NCI-H1436 (cell line): ENCODE measurements around the gene PARD3B.

Experiments
- DNase-seq: peaks from one replicate; lab custom pipeline; 2025; lab: John Stamatoyannopoulos, UW

The PARD3B gene

GRCh38 chr2:204892506-204893255 is 347.4 kb downstream of the PARD3B start:
- DNase-seq, result no peak

GRCh38 chr2:204896146-204896545 is 350.9 kb downstream of the PARD3B start:
- no peak for DNase-seq

GRCh38 chr2:204897561-204897960 is 352.3 kb downstream of the PARD3B start:
- no peak for DNase-seq

- DNase-seq, result no peak
Observed at GRCh38 chr2:204898928-204899640, 353.8 kb downstream of the PARD3B start.

- DNase-seq, result no peak
Observed at GRCh38 chr2:204899983-204900382, 354.7 kb downstream of the PARD3B start.

- DNase-seq, result no peak
Observed at GRCh38 chr2:204900487-204900886, 355.2 kb downstream of the PARD3B start.

- no peak for DNase-seq
Observed at GRCh38 chr2:204900910-204901309, 355.6 kb downstream of the PARD3B start.

- DNase-seq, result no peak
Observed at GRCh38 chr2:204901591-204901990, 356.3 kb downstream of the PARD3B start.

GRCh38 chr2:204909791-204910190 is 364.5 kb downstream of the PARD3B start:
- DNase-seq, result no peak

GRCh38 chr2:204913312-204913711 is 368.0 kb downstream of the PARD3B start:
- DNase-seq, result no peak

GRCh38 chr2:204913854-204914464 is 368.7 kb downstream of the PARD3B start:
- DNase-seq, result no peak

GRCh38 chr2:204914708-204915107 is 369.4 kb downstream of the PARD3B start:
- DNase-seq, result no peak

- no peak for DNase-seq
Observed at GRCh38 chr2:204917089-204917701, 371.9 kb downstream of the PARD3B start.

GRCh38 chr2:204920776-204921175 is 375.5 kb downstream of the PARD3B start:
- no peak for DNase-seq

- DNase-seq, result no peak
Observed at GRCh38 chr2:204923957-204924356, 378.7 kb downstream of the PARD3B start.

GRCh38 chr2:204931562-204931961 is 386.3 kb downstream of the PARD3B start:
- DNase-seq, result no peak

GRCh38 chr2:204933735-204934374 is 388.6 kb downstream of the PARD3B start:
- DNase-seq, result no peak

GRCh38 chr2:204944927-204945326 is 399.7 kb downstream of the PARD3B start:
- no peak for DNase-seq

GRCh38 chr2:204945376-204945775 is 400.1 kb downstream of the PARD3B start:
- no peak for DNase-seq

GRCh38 chr2:204946892-204947291 is 401.6 kb downstream of the PARD3B start:
- DNase-seq, result no peak

GRCh38 chr2:204947405-204947804 is 402.1 kb downstream of the PARD3B start:
- DNase-seq, result no peak
